ENCODE measurements around the gene EPC2.
"Not testable (repeated sequence)": the region's sequence is repeated elsewhere in the genome, so short reads cannot be mapped to it uniquely, and the experiment has no call there.

- TF ChIP-seq CTCF, MAX (IDR thresholded peaks at IDR 0.05; ENCODE audit: low read depth, low read length): not testable (repeated sequence)
Observed at GRCh38 chr2:148678302-148679179, 34.0 kb downstream of the EPC2 start.
